CD4-positive, alpha-beta T cell (primary cell): ENCODE measurements around the gene BECN2. TPM values are rescaled to one million over a fixed set of nuclear protein-coding genes. Genes with fewer than 3 reads are reported as not detected.
A peak's percentile ranks its signal among the peaks of the same experiment; 100 is the strongest.

Experiments
- ATAC-seq: fragments of 200-7000 bp; cut with Tn5 transposase; one replicate; pipeline ENCODE4 v1.10.0; 2022; ENCODE audit warnings: mild to moderate bottlenecking; ENCODE audit not compliant: poor library complexity
- CTCF ChIA-PET: fragments of 350-600 bp; sonication (Branson Sonifier 250); formaldehyde crosslinking; loops from one replicate; lab custom pipeline; 2021; ENCODE audit warnings: antibody characterized with exemption, inconsistent platforms; lab: Charles Lee
- POLR2A ChIA-PET: fragments of 350-600 bp; sonication (Branson Sonifier 250); formaldehyde crosslinking; loops from one replicate; lab custom pipeline; 2021; ENCODE audit warnings: antibody characterized with exemption, inconsistent platforms; lab: Charles Lee
- DNase-seq, 14 experiments: peaks; one replicate each; pipeline ENCODE4 v3.0.0-alpha.2; 2013 to 2020; ENCODE audit warnings: mixed read lengths in 2 of 14
- H3K27ac ChIP-seq, 2 donors: one replicate each; pipeline versions ENCODE4 v1.5.1 to v1.7.0; 2013; ENCODE audit warnings: low read length in 2 of 2, low read depth in 1 of 2, mild to moderate bottlenecking in 1 of 2
- H3K27me3 ChIP-seq, 2 experiments: 1 replicate in 1 of 2; 2 replicates in 1 of 2; pipeline versions ENCODE4 v1.6.1 to v1.7.0; 2013; ENCODE audit warnings: low read length in 2 of 2, control low read depth in 1 of 2, mild to moderate bottlenecking in 1 of 2, moderate library complexity in 1 of 2; ENCODE audit not compliant: insufficient read depth in 2 of 2, control insufficient read depth in 1 of 2
- H3K36me3 ChIP-seq: one replicate; pipeline ENCODE4 v1.6.1; 2013; ENCODE audit warnings: low read length, control low read depth; ENCODE audit not compliant: insufficient read depth
- H3K4me1 ChIP-seq: one replicate; pipeline ENCODE4 v1.6.1; 2013; ENCODE audit warnings: low read length, control low read depth; ENCODE audit not compliant: insufficient read depth
- H3K4me3 ChIP-seq: one replicate; pipeline ENCODE4 v1.5.1; 2013; ENCODE audit warnings: mild to moderate bottlenecking, low read length, moderate library complexity
- H3K9me3 ChIP-seq, 2 experiments: 1 replicate in 1 of 2; 2 replicates in 1 of 2; pipeline versions ENCODE4 v1.6.1 to v1.7.0; 2013; ENCODE audit warnings: low read length in 2 of 2, mild to moderate bottlenecking in 2 of 2, control low read depth in 1 of 2, moderate library complexity in 1 of 2; ENCODE audit not compliant: control insufficient read depth in 1 of 2, insufficient read depth in 1 of 2
- H3K27ac Mint-ChIP-seq: one replicate; pipeline ENCODE4 v1.8.0; 2020; ENCODE audit warnings: mixed read lengths
- H3K27me3 Mint-ChIP-seq: one replicate; pipeline ENCODE4 v1.8.0; 2021; ENCODE audit warnings: mixed read lengths
- H3K36me3 Mint-ChIP-seq: one replicate; pipeline ENCODE4 v1.8.0; 2021; ENCODE audit warnings: low read depth, mixed read lengths
- H3K4me1 Mint-ChIP-seq: one replicate; pipeline ENCODE4 v1.8.0; 2021; ENCODE audit warnings: low read depth, mixed read lengths
- H3K4me3 Mint-ChIP-seq: one replicate; pipeline ENCODE4 v1.8.0; 2020; ENCODE audit warnings: mild to moderate bottlenecking, mixed read lengths
- H3K9me3 Mint-ChIP-seq: one replicate; pipeline ENCODE4 v1.8.0; 2020; ENCODE audit warnings: mixed read lengths
- CTCF ChIP-seq: fragments of 200-600 bp; IDR thresholded peaks from one replicate; pipeline ENCODE4 v1.8.0; 2022; ENCODE audit warnings: antibody characterized with exemption, mild to moderate bottlenecking
- intact Hi-C, 2 experiments: fragments of 100-400 bp; cut with DNase I in 1 of 2; cut with micrococcal nuclease in 1 of 2; formaldehyde crosslinking; loops; one replicate each; pipeline versions ENCODE4 v1.15.1 to v1.9.0; 2023 to 2025; cut with DNase I, micrococcal nuclease
- total RNA-seq, 174 experiments: library from RNA in 2 of 174; stranded (reverse) in 2 of 174; gene quantifications; one replicate each; pipeline ENCODE4 v1.2.3 and lab custom pipeline; 2021 to 2026

The BECN2 gene
- total RNA-seq, 2 experiments from 2014 or later, result not detected

- Histone ChIP-seq H3K27ac (no peak overlapping the region), H3K9me3 (no peaks in the 10 kb centered on the region), H3K36me3 (no peaks in the 10 kb centered on the region), H3K27me3 (peaks cover 0 to 2% of the 10 kb centered on the region in 2 experiments), H3K4me3 (no peak overlapping the region), H3K4me1 (peaks cover 6% of the 10 kb centered on the region)
- ATAC-seq (no peak), DNase-seq (no peak)
- no peak overlapping the region for H3K4me3 Mint-ChIP-seq
- H3K27ac Mint-ChIP-seq, result no peak overlapping the region
- CTCF ChIA-PET, result no interaction called here
- no peaks in the 10 kb centered on the region for H3K4me1 Mint-ChIP-seq
- TF ChIP-seq CTCF, result no peak
- intact Hi-C loops, result loop anchor here (5.0 kb wide), 2 partner anchors 385 to 465 kb away; partner anchors contain the start of gene KMO (in 1 of the 2)
- POLR2A ChIA-PET, result no interaction called here
- no peaks in the 10 kb centered on the region for H3K9me3 Mint-ChIP-seq
- H3K36me3 Mint-ChIP-seq, result no peaks in the 10 kb centered on the region
- peaks cover 4% of the 10 kb centered on the region for H3K27me3 Mint-ChIP-seq
Observed at GRCh38 chr1:241997401-241997998, 39.9 kb downstream of the BECN2 start.

- H3K4me3 ChIP-seq, result peak overlapping the region; percentile 25
- peak; percentile 76 for TF ChIP-seq CTCF
- Mint-ChIP-seq H3K4me3 (no peak overlapping the region), H3K9me3 (no peaks in the 10 kb centered on the region), H3K27me3 (peaks cover 4% of the 10 kb centered on the region), H3K4me1 (no peaks in the 10 kb centered on the region), H3K27ac (no peak overlapping the region), H3K36me3 (no peaks in the 10 kb centered on the region)
- ATAC-seq (peak; percentile 46), DNase-seq (peak; percentile 3 to 64 (median 25))
- CTCF ChIA-PET, result interaction anchor here (1.2 kb wide), 1 partner anchor 388 kb away, joined by 6 read pairs; no protein-coding TSS in a partner anchor
- H3K27me3 ChIP-seq, result peaks cover 0 to 2% of the 10 kb centered on the region in 2 experiments
- no peak overlapping the region for H3K27ac ChIP-seq
- intact Hi-C loops, result loop anchor here (1.0 to 5.0 kb wide), 4 partner anchors 386 to 467 kb away; partner anchors contain the start of gene KMO (in 1 of the 2)
- POLR2A ChIA-PET, result no interaction called here
- H3K9me3 ChIP-seq, result no peaks in the 10 kb centered on the region
- H3K36me3 ChIP-seq, result no peaks in the 10 kb centered on the region
- H3K4me1 ChIP-seq, result peaks cover 6% of the 10 kb centered on the region
Observed at GRCh38 chr1:241998412-241998921, 40.9 kb downstream of the BECN2 start.

- ChIA-PET CTCF (interaction anchor here (1.2 kb wide), 1 partner anchor 388 kb away, joined by 6 read pairs; no protein-coding TSS in a partner anchor), POLR2A (no interaction called here)
- H3K9me3 ChIP-seq, result no peaks in the 10 kb centered on the region
- H3K27ac ChIP-seq, result no peak within 1 kb of the TSS
- no peak for TF ChIP-seq CTCF
- intact Hi-C loops, result loop anchor here (2.0 to 5.0 kb wide), 3 partner anchors 387 to 467 kb away; partner anchors contain the start of gene KMO (in 1 of the 2)
- Mint-ChIP-seq H3K9me3 (no peaks in the 10 kb centered on the region), H3K4me1 (no peaks in the 10 kb centered on the region), H3K27ac (no peak within 1 kb of the TSS), H3K27me3 (peaks cover 4% of the 10 kb centered on the region), H3K36me3 (no peaks in the 10 kb centered on the region), H3K4me3 (no peak within 1 kb of the TSS)
- no peak for ATAC-seq
- H3K4me1 ChIP-seq, result peaks cover 6% of the 10 kb centered on the region
- no peaks in the 10 kb centered on the region for H3K36me3 ChIP-seq
- DNase-seq, result no peak
- H3K4me3 ChIP-seq, result peak within 1 kb of the TSS; percentile 25
- peaks cover 0 to 2% of the 10 kb centered on the region in 2 experiments for H3K27me3 ChIP-seq
Observed at GRCh38 chr1:241999026-241999425, 41.5 kb downstream of the BECN2 start, which contains the start of gene MAP1LC3C. MAP1LC3C (minus strand) TSS chr1:241999098; CDS start chr1:241999008, 90 bp downstream.
